ENCODE results near the gene LRRTM4. TPM values are rescaled to one million over a fixed set of nuclear protein-coding genes. Genes with fewer than 3 reads are reported as not detected.

LRRTM4 gene
- total RNA-seq, 4 donors from 2014 or later: 0.51 TPM; not detected in 3

- WGBS, 2 donors: 68 to 88% methylated on average over 2 of the region's 2 CpGs
- no peak for TF ChIP-seq CTCF (IDR thresholded peaks at IDR 0.05)
- H3K4me3 ChIP-seq (ENCODE audit: low read depth, poor library complexity, severe bottlenecking): no peak overlapping the region
- no peak for DNase-seq (ENCODE audit: low spot score in 2 of 2)
- intact Hi-C loops (cut with DNase I; ENCODE audit: low total_unique reads): no loop called here
These were observed 776.6 kb downstream of the LRRTM4 start for GRCh38 chr2:76745605-76746004.

- intact Hi-C loops (cut with DNase I; ENCODE audit: low total_unique reads): no loop called here
- no peak overlapping the region for H3K4me3 ChIP-seq (ENCODE audit: low read depth, poor library complexity, severe bottlenecking)
- TF ChIP-seq CTCF (IDR thresholded peaks at IDR 0.05) (no peak), POLR2A (IDR thresholded peaks at IDR 0.05) (no peak)
- DNase-seq (ENCODE audit: low spot score in 2 of 2): no peak
- 64 to 80% methylated on average over 1 of the region's 1 CpG for WGBS, 2 donors
These were observed 784.6 kb downstream of the LRRTM4 start for GRCh38 chr2:76737607-76738006.

- intact Hi-C loops (cut with DNase I; ENCODE audit: low total_unique reads): no loop called here
- no peak for DNase-seq (ENCODE audit: low spot score in 2 of 2)
- TF ChIP-seq POLR2A (IDR thresholded peaks at IDR 0.05) (no peak), CTCF (IDR thresholded peaks at IDR 0.05) (no peak)
- no peak overlapping the region for H3K4me3 ChIP-seq (ENCODE audit: low read depth, poor library complexity, severe bottlenecking)
These were observed 788.4 kb downstream of the LRRTM4 start for GRCh38 chr2:76733736-76734135.

GRCh38 chr2:76731157-76731556, 791.0 kb downstream of the LRRTM4 start:
- H3K4me3 ChIP-seq (ENCODE audit: low read depth, poor library complexity, severe bottlenecking): no peak overlapping the region
- TF ChIP-seq CTCF (IDR thresholded peaks at IDR 0.05): no peak
- TF ChIP-seq POLR2A (IDR thresholded peaks at IDR 0.05): no peak
- intact Hi-C loops (cut with DNase I; ENCODE audit: low total_unique reads): no loop called here
- 75 to 77% methylated on average over 4 of the region's 4 CpGs for WGBS, 2 donors
- no peak for DNase-seq (ENCODE audit: low spot score in 2 of 2)

GRCh38 chr2:76730021-76730420, 792.2 kb downstream of the LRRTM4 start:
- 67 to 79% methylated on average over 4 of the region's 4 CpGs for WGBS, 2 donors
- no peak for TF ChIP-seq POLR2A (IDR thresholded peaks at IDR 0.05)
- TF ChIP-seq CTCF (IDR thresholded peaks at IDR 0.05): no peak
- no peak for DNase-seq (ENCODE audit: low spot score in 2 of 2)
- intact Hi-C loops (cut with DNase I; ENCODE audit: low total_unique reads): no loop called here
- H3K4me3 ChIP-seq (ENCODE audit: low read depth, poor library complexity, severe bottlenecking): no peak overlapping the region

- TF ChIP-seq CTCF (IDR thresholded peaks at IDR 0.05) (no peak), POLR2A (IDR thresholded peaks at IDR 0.05) (no peak)
- WGBS, 2 donors: 67 to 79% methylated on average over 3 of the region's 3 CpGs
- intact Hi-C loops (cut with DNase I; ENCODE audit: low total_unique reads): no loop called here
These were observed 801.0 kb downstream of the LRRTM4 start for GRCh38 chr2:76721226-76721625.

More at GRCh38 chr2:76721226-76721625, 801.0 kb downstream of the LRRTM4 start:
- no peak for DNase-seq (ENCODE audit: low spot score in 2 of 2)
- H3K4me3 ChIP-seq (ENCODE audit: low read depth, poor library complexity, severe bottlenecking): no peak overlapping the region

Measured in lower leg skin (tissue), 4 donors.